Cerebellar cortex (tissue), 1 donor: ENCODE measurements around the gene CABLES2.

Experiments used
- DNase-seq: peaks from one replicate; pipeline ENCODE4 v3.0.0-alpha.2; 2015; ENCODE audit warnings: low spot score

Gene CABLES2

GRCh38 chr20:62370807-62371587 is 36.1 kb downstream of the CABLES2 start:
- no peak for DNase-seq

GRCh38 chr20:62370115-62370806 is 36.8 kb downstream of the CABLES2 start:
- no peak for DNase-seq

- DNase-seq, result no peak
Observed at GRCh38 chr20:62369815-62370114, 37.3 kb downstream of the CABLES2 start.

- no peak for DNase-seq
Observed at GRCh38 chr20:62368976-62369814, 37.9 kb downstream of the CABLES2 start.

- peak; percentile 46 for DNase-seq
Observed at GRCh38 chr20:62368392-62368975, 38.6 kb downstream of the CABLES2 start.

GRCh38 chr20:62367633-62368391 is 39.3 kb downstream of the CABLES2 start:
- DNase-seq, result peak; percentile 44

GRCh38 chr20:62367136-62367632 is 39.9 kb downstream of the CABLES2 start, which contains the start of gene LAMA5:
LAMA5 (minus strand) TSS chr20:62367312; CDS start chr20:62367245, 67 bp downstream.
- DNase-seq, result no peak

- DNase-seq, result peak; percentile 40
Observed at GRCh38 chr20:62366370-62367135, 40.5 kb downstream of the CABLES2 start.

- peak; percentile 57 for DNase-seq
Observed at GRCh38 chr20:62365814-62366369, 41.2 kb downstream of the CABLES2 start.

GRCh38 chr20:62364911-62365736 is 42.0 kb downstream of the CABLES2 start:
- peak; percentile 37 for DNase-seq

- no peak for DNase-seq
Observed at GRCh38 chr20:62363920-62364851, 42.9 kb downstream of the CABLES2 start.

- DNase-seq, result peak; percentile 58
Observed at GRCh38 chr20:62362991-62363919, 43.8 kb downstream of the CABLES2 start.

GRCh38 chr20:62362590-62362940 is 44.5 kb downstream of the CABLES2 start:
- no peak for DNase-seq

- no peak for DNase-seq
Observed at GRCh38 chr20:62361799-62362589, 45.1 kb downstream of the CABLES2 start.

GRCh38 chr20:62360854-62361798 is 46.0 kb downstream of the CABLES2 start:
- no peak for DNase-seq
